HepG2 (cell line): ENCODE measurements around the gene KCTD13. TPM values are rescaled to one million over a fixed set of nuclear protein-coding genes. Genes with fewer than 3 reads are reported as not detected.

Experiments used
- ATF5 ChIP-seq: sonication (generic); formaldehyde crosslinking; IDR thresholded peaks from 2 replicates; pipeline ENCODE4 v1.4.0; 2020; ENCODE audit warnings: mild to moderate bottlenecking, low read depth, missing genetic modification reagents
- HNF4G ChIP-seq, 2 experiments: sonication (generic) in 1 of 2; formaldehyde crosslinking in 1 of 2; IDR thresholded peaks; 2 replicates each; pipeline versions ENCODE4 v1.4.0 to v1.6.1; 2011 to 2020; ENCODE audit warnings: borderline replicate concordance in 2 of 2, low read depth in 2 of 2, mild to moderate bottlenecking in 2 of 2, low read length in 1 of 2, missing genetic modification reagents in 1 of 2, moderate library complexity in 1 of 2
- HOXA5 ChIP-seq: sonication (generic); formaldehyde crosslinking; IDR thresholded peaks from 2 replicates; pipeline ENCODE4 v1.4.0; 2020; ENCODE audit warnings: missing genetic modification reagents
- IRX3 ChIP-seq: sonication (generic); formaldehyde crosslinking; IDR thresholded peaks from 2 replicates; pipeline ENCODE4 v1.8.1; 2023; ENCODE audit warnings: mild to moderate bottlenecking, low read depth, missing genetic modification reagents, borderline replicate concordance
- JUND ChIP-seq: sonication (generic); formaldehyde crosslinking; IDR thresholded peaks from 2 replicates; pipeline ENCODE4 v1.8.0; 2022; ENCODE audit warnings: mild to moderate bottlenecking, missing genetic modification reagents
- MYPOP ChIP-seq: sonication (generic); formaldehyde crosslinking; IDR thresholded peaks from 2 replicates; pipeline ENCODE4 v1.8.1; 2023; ENCODE audit warnings: mild to moderate bottlenecking, moderate library complexity, missing genetic modification reagents
- NFYB ChIP-seq: sonication (generic); formaldehyde crosslinking; IDR thresholded peaks from 2 replicates; pipeline ENCODE4 v1.4.0; 2020; ENCODE audit warnings: missing genetic modification reagents
- NR2F6 ChIP-seq, 2 experiments: IDR thresholded peaks; 2 replicates each; pipeline ENCODE4 v1.6.1; 2016; ENCODE audit warnings: antibody characterized with exemption in 1 of 2, mild to moderate bottlenecking in 1 of 2
- NR3C1 ChIP-seq: sonication (generic); formaldehyde crosslinking; IDR thresholded peaks from 2 replicates; pipeline ENCODE4 v1.4.0; 2020; ENCODE audit warnings: missing genetic modification reagents
- PAF1 ChIP-seq: IDR thresholded peaks from 2 replicates; pipeline ENCODE4 v1.6.1; 2016; ENCODE audit warnings: missing genetic modification reagents, missing compliant biosample characterization
- POLR2AphosphoS2 ChIP-seq: IDR thresholded peaks from 2 replicates; pipeline ENCODE4 v1.6.1; 2011; ENCODE audit warnings: low read depth, low read length, improper control_type of control experiment
- POLR2AphosphoS5 ChIP-seq: IDR thresholded peaks from 2 replicates; pipeline ENCODE4 v1.6.1; 2012; ENCODE audit warnings: low read depth, low read length
- RARA ChIP-seq: IDR thresholded peaks from 2 replicates; pipeline ENCODE4 v1.6.1; 2016; ENCODE audit warnings: missing genetic modification reagents, missing compliant biosample characterization
- SNAPC2 ChIP-seq: sonication (generic); formaldehyde crosslinking; IDR thresholded peaks from 2 replicates; pipeline ENCODE4 v1.8.1; 2022; ENCODE audit warnings: mild to moderate bottlenecking, missing genetic modification reagents
- SP5 ChIP-seq: IDR thresholded peaks from 2 replicates; pipeline ENCODE4 v1.6.1; 2016; ENCODE audit warnings: low read depth, borderline replicate concordance
- ZFP62 ChIP-seq: sonication (generic); formaldehyde crosslinking; IDR thresholded peaks from 2 replicates; pipeline ENCODE4 v1.4.0; 2020; ENCODE audit warnings: missing genetic modification reagents
- ZMYM3 ChIP-seq: sonication (generic); formaldehyde crosslinking; IDR thresholded peaks from 2 replicates; pipeline ENCODE4 v1.5.1; 2020; ENCODE audit warnings: mild to moderate bottlenecking, missing genetic modification reagents
- ZNF17 ChIP-seq: sonication (generic); formaldehyde crosslinking; IDR thresholded peaks from 2 replicates; pipeline ENCODE4 v1.5.0; 2020; ENCODE audit warnings: mild to moderate bottlenecking, missing genetic modification reagents
- ZNF225 ChIP-seq: sonication (generic); formaldehyde crosslinking; IDR thresholded peaks from 2 replicates; pipeline ENCODE4 v1.4.0; 2020; ENCODE audit warnings: mild to moderate bottlenecking, missing genetic modification reagents
- ZNF234 ChIP-seq: sonication (generic); formaldehyde crosslinking; conservative IDR thresholded peaks from 2 replicates; pipeline ENCODE4 v1.5.1; 2020; ENCODE audit warnings: mild to moderate bottlenecking, missing genetic modification reagents
- ZNF274 ChIP-seq: sonication (generic); formaldehyde crosslinking; IDR thresholded peaks from 2 replicates; pipeline ENCODE4 v1.5.1; 2020; ENCODE audit warnings: mild to moderate bottlenecking, missing genetic modification reagents
- ZNF282 ChIP-seq: fragments of 450-650 bp; IDR thresholded peaks from 2 replicates; pipeline ENCODE4 v1.6.1; 2018; ENCODE audit not compliant: partially characterized antibody
- ZNF546 ChIP-seq: sonication (generic); formaldehyde crosslinking; conservative IDR thresholded peaks from 2 replicates; pipeline ENCODE4 v1.8.1; 2023; ENCODE audit warnings: mild to moderate bottlenecking, missing genetic modification reagents
- ZNF558 ChIP-seq: sonication (generic); formaldehyde crosslinking; IDR thresholded peaks from 2 replicates; pipeline ENCODE4 v1.9.0; 2022; ENCODE audit warnings: mild to moderate bottlenecking, missing genetic modification reagents, borderline replicate concordance
- ZSCAN20 ChIP-seq: sonication (generic); formaldehyde crosslinking; IDR thresholded peaks from 2 replicates; pipeline ENCODE4 v1.4.0; 2020; ENCODE audit warnings: missing genetic modification reagents, mild to moderate bottlenecking, borderline replicate concordance
- polyA plus RNA-seq, 8 experiments: library from polyadenylated mRNA; depleted of rRNA in 3 of 8; stranded (reverse) in 7 of 8; unstranded in 1 of 8; fragments of >200 nt; fragmentation: Illumina TruSeq in 4 of 8; extraction: Trizol in 4 of 8; gene quantifications; 2 replicates each; pipeline versions ENCODE4 v1.2.1 to v1.2.3, GENCODE V29; 2011 to 2016; ENCODE audit warnings: low read depth in 4 of 8, missing spikeins in 1 of 8, mixed read lengths in 1 of 8; ENCODE audit not compliant: insufficient read depth in 1 of 8
- total RNA-seq, 5 experiments: library from RNA; depleted of rRNA; stranded (reverse); fragments of >200 nt; fragmentation: Illumina TruSeq; extraction: Trizol; gene quantifications; 2 replicates each; pipeline ENCODE4 v1.2.3, GENCODE V29; 2016; ENCODE audit warnings: low read depth in 1 of 5
- TF ChIP-seq, protein P1 (sequence below), 2 experiments: fragments of 450-650 bp in 1 of 2; sonication (generic) in 1 of 2; formaldehyde crosslinking; IDR thresholded peaks; 2 replicates each; pipeline versions ENCODE4 v1.5.0 to v1.8.0; 2020 to 2022; ENCODE audit warnings: mild to moderate bottlenecking in 1 of 2, missing genetic modification reagents in 1 of 2
- TF ChIP-seq, protein P2 (sequence below): sonication (generic); formaldehyde crosslinking; IDR thresholded peaks from 2 replicates; pipeline ENCODE4 v1.4.0; 2020; ENCODE audit warnings: missing genetic modification reagents

KCTD13 gene
- total and polyA plus RNA-seq, 2 of the 13 experiments (the other 11 are each of a cell fraction or from before 2014, with no cell fraction given) = 6.3 to 14.7 TPM

GRCh38 chr16:29900102-29900887 is 25.7 kb downstream of the KCTD13 start, which contains the start of gene ASPHD1 (continued):
- no peak for TF ChIP-seq ZNF17 (CRISPR knock-in tag)
- peak; percentile 94; the same call in 1 of the 2 replicates for TF ChIP-seq ZNF558 (CRISPR knock-in tag)
- no peak for TF ChIP-seq ZFP62 (CRISPR knock-in tag)
- TF ChIP-seq ZNF282 = no peak
- TF ChIP-seq, protein P1, sequence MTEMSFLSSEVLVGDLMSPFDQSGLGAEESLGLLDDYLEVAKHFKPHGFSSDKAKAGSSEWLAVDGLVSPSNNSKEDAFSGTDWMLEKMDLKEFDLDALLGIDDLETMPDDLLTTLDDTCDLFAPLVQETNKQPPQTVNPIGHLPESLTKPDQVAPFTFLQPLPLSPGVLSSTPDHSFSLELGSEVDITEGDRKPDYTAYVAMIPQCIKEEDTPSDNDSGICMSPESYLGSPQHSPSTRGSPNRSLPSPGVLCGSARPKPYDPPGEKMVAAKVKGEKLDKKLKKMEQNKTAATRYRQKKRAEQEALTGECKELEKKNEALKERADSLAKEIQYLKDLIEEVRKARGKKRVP (CRISPR knock-in tag; IDR thresholded peaks at IDR 0.05) = peak in 1 of 2 experiments; percentile 13; a peak in 1 of 4 replicates
- TF ChIP-seq ZNF546 (CRISPR knock-in tag) = peak; percentile 98
- no peak for TF ChIP-seq NR2F6 (IDR thresholded peaks at IDR 0.05)
- TF ChIP-seq NR2F6 (CRISPR knock-in tag; IDR thresholded peaks at IDR 0.05) = peak; percentile 66
- no peak for TF ChIP-seq MYPOP (CRISPR knock-in tag)
- TF ChIP-seq JUND (CRISPR knock-in tag) = no peak
- TF ChIP-seq POLR2AphosphoS5 = peak; percentile 71
- 0 out of 2 replicates have a peak, but pooled peaks have one; percentile 46 for TF ChIP-seq ATF5 (CRISPR knock-in tag)
- 0 out of 2 replicates have a peak, but pooled peaks have one; percentile 70 for TF ChIP-seq ZNF234
- TF ChIP-seq ZSCAN20 = no peak; the same call in none of the 2 replicates
- TF ChIP-seq, protein P2, sequence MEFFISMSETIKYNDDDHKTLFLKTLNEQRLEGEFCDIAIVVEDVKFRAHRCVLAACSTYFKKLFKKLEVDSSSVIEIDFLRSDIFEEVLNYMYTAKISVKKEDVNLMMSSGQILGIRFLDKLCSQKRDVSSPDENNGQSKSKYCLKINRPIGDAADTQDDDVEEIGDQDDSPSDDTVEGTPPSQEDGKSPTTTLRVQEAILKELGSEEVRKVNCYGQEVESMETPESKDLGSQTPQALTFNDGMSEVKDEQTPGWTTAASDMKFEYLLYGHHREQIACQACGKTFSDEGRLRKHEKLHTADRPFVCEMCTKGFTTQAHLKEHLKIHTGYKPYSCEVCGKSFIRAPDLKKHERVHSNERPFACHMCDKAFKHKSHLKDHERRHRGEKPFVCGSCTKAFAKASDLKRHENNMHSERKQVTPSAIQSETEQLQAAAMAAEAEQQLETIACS (CRISPR knock-in tag) = no peak
- TF ChIP-seq POLR2AphosphoS2 = no peak
- peak; percentile 76 for TF ChIP-seq HOXA5 (CRISPR knock-in tag)
- TF ChIP-seq RARA (CRISPR knock-in tag) = no peak
- no peak for TF ChIP-seq PAF1 (CRISPR knock-in tag)
- TF ChIP-seq IRX3 (CRISPR knock-in tag) = no peak; the same call in 1 of the 2 replicates
- no peak for TF ChIP-seq SNAPC2 (CRISPR knock-in tag)
- TF ChIP-seq SP5 (CRISPR knock-in tag) = peak; percentile 24
- no peak; the same call in none of the 2 replicates for TF ChIP-seq ZNF274 (CRISPR knock-in tag)
- no peak for TF ChIP-seq NR3C1
- peak; percentile 39; the same call in 1 of the 2 replicates for TF ChIP-seq ZNF225 (CRISPR knock-in tag)
- peak; percentile 64 for TF ChIP-seq NFYB
- 0 out of 2 replicates have a peak, but pooled peaks have one; percentile 27 for TF ChIP-seq ZMYM3 (CRISPR knock-in tag)
- no peak; the same call in 1 of the 2 replicates for TF ChIP-seq HNF4G (IDR thresholded peaks at IDR 0.05; ENCODE audit: borderline replicate concordance, low read depth, low read length)
- no peak for TF ChIP-seq HNF4G (CRISPR knock-in tag; IDR thresholded peaks at IDR 0.05; ENCODE audit: borderline replicate concordance, low read depth)
